Measurements from ENCODE around the gene EIF2S2. TPM values are rescaled to one million over a fixed set of nuclear protein-coding genes. Genes with fewer than 3 reads are reported as not detected.

The EIF2S2 gene
- total RNA-seq, 1 donor from 2014 or later: 152 TPM

- Mint-ChIP-seq H3K27me3 (ENCODE audit: low read depth) (no peaks in the 10 kb centered on the region), H3K36me3 (ENCODE audit: low read depth) (peaks cover 2% of the 10 kb centered on the region), H3K9me3 (ENCODE audit: low read depth) (no peaks in the 10 kb centered on the region), H3K4me3 (ENCODE audit: unreplicated experiment) (no peak overlapping the region), H3K27ac (ENCODE audit: unreplicated experiment) (no peak overlapping the region), H3K4me1 (ENCODE audit: low read depth) (peaks cover 29% of the 10 kb centered on the region)
- TF ChIP-seq CTCF (IDR thresholded peaks at IDR 0.05): no peak
- no peak for DNase-seq (ENCODE audit: low spot score)
Measured at GRCh38 chr20:34049389-34049788, 62.7 kb downstream of the EIF2S2 start.

- H3K27me3 Mint-ChIP-seq (ENCODE audit: low read depth): no peaks in the 10 kb centered on the region
- TF ChIP-seq CTCF (IDR thresholded peaks at IDR 0.05): no peak
- DNase-seq (ENCODE audit: low spot score): no peak
- H3K9me3 Mint-ChIP-seq (ENCODE audit: low read depth): no peaks in the 10 kb centered on the region
- H3K27ac Mint-ChIP-seq (ENCODE audit: unreplicated experiment): no peak overlapping the region
- peaks cover 2% of the 10 kb centered on the region for H3K36me3 Mint-ChIP-seq (ENCODE audit: low read depth)
- peaks cover 32% of the 10 kb centered on the region for H3K4me1 Mint-ChIP-seq (ENCODE audit: low read depth)
- no peak overlapping the region for H3K4me3 Mint-ChIP-seq (ENCODE audit: unreplicated experiment)
Measured at GRCh38 chr20:34047917-34048316, 64.1 kb downstream of the EIF2S2 start.

- peaks cover 39% of the 10 kb centered on the region for H3K4me1 Mint-ChIP-seq (ENCODE audit: low read depth)
- TF ChIP-seq CTCF (IDR thresholded peaks at IDR 0.05): no peak
Measured at GRCh38 chr20:34047010-34047687, 64.9 kb downstream of the EIF2S2 start.

GRCh38 chr20:34045930-34046725 is 65.9 kb downstream of the EIF2S2 start:
- TF ChIP-seq CTCF (IDR thresholded peaks at IDR 0.05): no peak

More at GRCh38 chr20:34047010-34047687, 64.9 kb downstream of the EIF2S2 start:
- no peaks in the 10 kb centered on the region for H3K27me3 Mint-ChIP-seq (ENCODE audit: low read depth)
- no peak overlapping the region for H3K4me3 Mint-ChIP-seq (ENCODE audit: unreplicated experiment)
- DNase-seq (ENCODE audit: low spot score): no peak
- no peak overlapping the region for H3K27ac Mint-ChIP-seq (ENCODE audit: unreplicated experiment)
- H3K36me3 Mint-ChIP-seq (ENCODE audit: low read depth): peaks cover 2% of the 10 kb centered on the region
- no peaks in the 10 kb centered on the region for H3K9me3 Mint-ChIP-seq (ENCODE audit: low read depth)

GRCh38 chr20:34045294-34045693 is 66.7 kb downstream of the EIF2S2 start:
- Mint-ChIP-seq H3K9me3 (ENCODE audit: low read depth) (no peaks in the 10 kb centered on the region), H3K4me1 (ENCODE audit: low read depth) (peaks cover 32% of the 10 kb centered on the region), H3K4me3 (ENCODE audit: unreplicated experiment) (no peak overlapping the region), H3K27ac (ENCODE audit: unreplicated experiment) (no peak overlapping the region), H3K36me3 (ENCODE audit: low read depth) (peaks cover 3% of the 10 kb centered on the region), H3K27me3 (ENCODE audit: low read depth) (no peaks in the 10 kb centered on the region)
- DNase-seq (ENCODE audit: low spot score): no peak
- no peak for TF ChIP-seq CTCF (IDR thresholded peaks at IDR 0.05)

More at GRCh38 chr20:34045930-34046725, 65.9 kb downstream of the EIF2S2 start:
- Mint-ChIP-seq H3K9me3 (ENCODE audit: low read depth) (no peaks in the 10 kb centered on the region), H3K4me1 (ENCODE audit: low read depth) (peaks cover 39% of the 10 kb centered on the region), H3K4me3 (ENCODE audit: unreplicated experiment) (no peak overlapping the region), H3K27ac (ENCODE audit: unreplicated experiment) (no peak overlapping the region), H3K36me3 (ENCODE audit: low read depth) (peaks cover 3% of the 10 kb centered on the region), H3K27me3 (ENCODE audit: low read depth) (no peaks in the 10 kb centered on the region)
- no peak for DNase-seq (ENCODE audit: low spot score)

All from chondrocyte (in vitro differentiated cells).